ENCODE data around the gene ENKUR. TPM values are rescaled to one million over a fixed set of nuclear protein-coding genes. Genes with fewer than 3 reads are reported as not detected.

The ENKUR gene
- total and polyA plus RNA-seq, 10 of the 15 experiments (the other 5 are each of a cell fraction or from before 2014, with no cell fraction given), result 0.01 to 0.19 (median 0.11) TPM; not detected in 6

- TF ChIP-seq SRF (IDR thresholded peaks at IDR 0.05; ENCODE audit: low read depth in 2 of 2, low read length in 2 of 2) (no peak), RAD21 (IDR thresholded peaks at IDR 0.05; ENCODE audit: insufficient read depth, low read depth, low read length) (peak; percentile 49), CHD2 (IDR thresholded peaks at IDR 0.05; ENCODE audit: borderline replicate concordance, low read depth, low read length) (no peak), USF1 (IDR thresholded peaks at IDR 0.05; ENCODE audit: borderline replicate concordance, extremely low read length, insufficient read depth, low read depth, low read length) (no peak), PAX5 (IDR thresholded peaks at IDR 0.05; ENCODE audit: borderline replicate concordance, low read depth, low read length) (no peak), WRNIP1 (IDR thresholded peaks at IDR 0.05; ENCODE audit: borderline replicate concordance, low read depth, low read length) (no peak), PBX3 (IDR thresholded peaks at IDR 0.05; ENCODE audit: insufficient replicate concordance, low read depth, low read length) (no peak), SMAD1 (IDR thresholded peaks at IDR 0.05; ENCODE audit: low read depth, partially characterized antibody) (no peak), CEBPB (IDR thresholded peaks at IDR 0.05; ENCODE audit: borderline replicate concordance in 1 of 2, low read depth in 2 of 2, low read length in 2 of 2) (no peak), TCF3 (IDR thresholded peaks at IDR 0.05; ENCODE audit: borderline replicate concordance, insufficient read depth, low read depth, low read length) (no peak), FOXM1 (IDR thresholded peaks at IDR 0.05; ENCODE audit: low read depth, low read length) (no peak), BCLAF1 (IDR thresholded peaks at IDR 0.05) (no peak), HCFC1 (IDR thresholded peaks at IDR 0.05; ENCODE audit: low read length) (no peak), IRF4 (IDR thresholded peaks at IDR 0.05; ENCODE audit: low read depth, low read length) (no peak), FOS (IDR thresholded peaks at IDR 0.05; ENCODE audit: borderline replicate concordance, extremely low read depth, insufficient read length) (no peak), MEF2B (IDR thresholded peaks at IDR 0.05; ENCODE audit: partially characterized antibody, poor library complexity, severe bottlenecking) (no peak), BRCA1 (IDR thresholded peaks at IDR 0.05; ENCODE audit: low read depth, low read length) (no peak), SREBF2 (IDR thresholded peaks at IDR 0.05; ENCODE audit: low read length) (no peak), SP1 (IDR thresholded peaks at IDR 0.05; ENCODE audit: low read depth, low read length) (no peak), RELA (IDR thresholded peaks at IDR 0.05; ENCODE audit: borderline replicate concordance, partially characterized antibody) (no peak), YY1 (IDR thresholded peaks at IDR 0.05; ENCODE audit: low read depth, low read length) (no peak), SREBF1 (IDR thresholded peaks at IDR 0.05; ENCODE audit: low read length) (no peak), HDGF (IDR thresholded peaks at IDR 0.05) (peak; percentile 72), NR2C2 (IDR thresholded peaks at IDR 0.05; ENCODE audit: borderline replicate concordance, control insufficient read depth, insufficient read length, low read depth) (no peak)
These were observed 63.0 kb downstream of the ENKUR start (continued) for GRCh38 chr10:24952707-24953645.
